Panc1 (cell line): Measurements from ENCODE around the gene KIF26B.

ENCODE experiments used
- POLR2AphosphoS5 ChIP-seq: IDR thresholded peaks from 2 replicates; pipeline ENCODE4 v1.6.1; 2012; ENCODE audit warnings: mild to moderate bottlenecking, low read depth, low read length, moderate library complexity
- SIN3A ChIP-seq: IDR thresholded peaks from 2 replicates; pipeline ENCODE4 v1.6.1; 2012; ENCODE audit warnings: low read depth, mild to moderate bottlenecking, low read length, moderate library complexity, borderline replicate concordance; ENCODE audit not compliant: insufficient read depth
- TCF7L2 ChIP-seq: IDR thresholded peaks from 2 replicates; pipeline ENCODE4 v1.6.1; 2011; ENCODE audit warnings: mild to moderate bottlenecking, low read depth, low read length, inconsistent platforms
- TF ChIP-seq, protein P1 (sequence below): fragments of 450-650 bp; IDR thresholded peaks from 2 replicates; pipeline ENCODE4 v1.5.1; 2017; ENCODE audit warnings: mild to moderate bottlenecking

DNA sequence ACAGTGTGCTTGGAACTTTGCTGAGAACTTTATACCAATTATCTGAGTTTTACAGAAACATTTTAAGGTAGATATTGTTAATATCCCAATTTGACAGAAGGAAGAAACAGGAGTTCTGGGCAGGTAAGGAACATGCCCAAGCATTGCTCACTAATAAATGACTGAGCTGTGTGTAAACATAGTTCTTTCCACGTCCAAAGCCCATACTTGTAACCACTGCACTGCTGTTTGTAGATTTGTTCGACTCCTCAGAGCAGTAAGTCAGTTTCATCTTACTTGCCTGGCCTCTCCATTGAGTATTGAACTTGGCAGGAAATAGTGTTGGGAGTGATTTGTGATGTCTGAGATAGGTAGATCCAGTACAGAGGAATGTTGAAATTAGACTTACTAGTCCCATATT is 335.1 kb downstream of the KIF26B start:
- TF ChIP-seq, protein P1, sequence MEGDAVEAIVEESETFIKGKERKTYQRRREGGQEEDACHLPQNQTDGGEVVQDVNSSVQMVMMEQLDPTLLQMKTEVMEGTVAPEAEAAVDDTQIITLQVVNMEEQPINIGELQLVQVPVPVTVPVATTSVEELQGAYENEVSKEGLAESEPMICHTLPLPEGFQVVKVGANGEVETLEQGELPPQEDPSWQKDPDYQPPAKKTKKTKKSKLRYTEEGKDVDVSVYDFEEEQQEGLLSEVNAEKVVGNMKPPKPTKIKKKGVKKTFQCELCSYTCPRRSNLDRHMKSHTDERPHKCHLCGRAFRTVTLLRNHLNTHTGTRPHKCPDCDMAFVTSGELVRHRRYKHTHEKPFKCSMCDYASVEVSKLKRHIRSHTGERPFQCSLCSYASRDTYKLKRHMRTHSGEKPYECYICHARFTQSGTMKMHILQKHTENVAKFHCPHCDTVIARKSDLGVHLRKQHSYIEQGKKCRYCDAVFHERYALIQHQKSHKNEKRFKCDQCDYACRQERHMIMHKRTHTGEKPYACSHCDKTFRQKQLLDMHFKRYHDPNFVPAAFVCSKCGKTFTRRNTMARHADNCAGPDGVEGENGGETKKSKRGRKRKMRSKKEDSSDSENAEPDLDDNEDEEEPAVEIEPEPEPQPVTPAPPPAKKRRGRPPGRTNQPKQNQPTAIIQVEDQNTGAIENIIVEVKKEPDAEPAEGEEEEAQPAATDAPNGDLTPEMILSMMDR: no peak
- TF ChIP-seq POLR2AphosphoS5 (no peak), SIN3A (no peak), TCF7L2 (no peak)
